Ascending aorta (tissue), 2 donors: ENCODE data around the gene LIPK. TPM values are rescaled to one million over a fixed set of nuclear protein-coding genes. Genes with fewer than 3 reads are reported as not detected.

Experiments used
- DNase-seq, 2 donors: peaks; one replicate each; pipeline ENCODE4 v3.0.0-alpha.2; 2019; ENCODE audit warnings: low spot score in 2 of 2
- H3K27ac ChIP-seq, 2 donors: fragments of 200-600 bp; sonication (generic); one replicate each; pipeline ENCODE4 v1.5.1; 2016 to 2017; ENCODE audit warnings: mild to moderate bottlenecking in 1 of 2
- H3K27me3 ChIP-seq: fragments of 200-600 bp; sonication (generic); one replicate; pipeline ENCODE4 v1.5.1; 2017
- H3K36me3 ChIP-seq, 2 donors: fragments of 200-600 bp; sonication (generic); one replicate each; pipeline ENCODE4 v1.5.1; 2016
- H3K4me1 ChIP-seq, 2 donors: fragments of 200-600 bp; sonication (generic); one replicate each; pipeline ENCODE4 v1.5.1; 2016 to 2017; ENCODE audit warnings: mild to moderate bottlenecking in 1 of 2
- H3K4me3 ChIP-seq, 2 donors: fragments of 200-600 bp; sonication (generic); one replicate each; pipeline ENCODE4 v1.5.1; 2016 to 2017; ENCODE audit warnings: mild to moderate bottlenecking in 1 of 2
- H3K9me3 ChIP-seq, 2 donors: fragments of 200-600 bp; sonication (generic); one replicate each; pipeline ENCODE4 v1.5.1; 2016
- CTCF ChIP-seq, 3 experiments: fragments of 200-600 bp in 2 of 3; fragments of 450-650 bp in 1 of 3; sonication (generic) in 2 of 3; IDR thresholded peaks; one replicate each; pipeline ENCODE4 v1.5.1; 2016 to 2019; ENCODE audit warnings: antibody characterized with exemption in 3 of 3, mild to moderate bottlenecking in 1 of 3, moderate library complexity in 1 of 3
- intact Hi-C: fragments of 100-400 bp; cut with DNase I; formaldehyde crosslinking; loops from one replicate; pipeline ENCODE4 v1.15.1; 2023
- total RNA-seq: library from RNA; depleted of rRNA; stranded (reverse); fragments of >200 nt; gene quantifications from one replicate; pipeline ENCODE4 v1.1.0, GENCODE V29; 2016

LIPK gene
- total RNA-seq, result not detected

GRCh38 chr10:88705958-88706357 lies at the start of gene LIPK:
Gene LIPK (plus strand): TSS chr10:88706249. CDS start chr10:88724544, 18,295 bp downstream.
- no peak for DNase-seq
- intact Hi-C loops, result no loop called here
- Histone ChIP-seq H3K4me1 (no peaks in the 10 kb centered on the region), H3K27ac (no peak within 1 kb of the TSS), H3K4me3 (no peak within 1 kb of the TSS), H3K9me3 (no peaks in the 10 kb centered on the region), H3K36me3 (no peaks in the 10 kb centered on the region), H3K27me3 (no peaks in the 10 kb centered on the region)
- no peak for TF ChIP-seq CTCF (IDR thresholded peaks at IDR 0.05)

- H3K9me3 ChIP-seq, result no peaks in the 10 kb centered on the region
- no peak overlapping the region for H3K4me3 ChIP-seq
- H3K36me3 ChIP-seq, result no peaks in the 10 kb centered on the region
- TF ChIP-seq CTCF (IDR thresholded peaks at IDR 0.05), result no peak
- no peak for DNase-seq
- H3K27ac ChIP-seq, result no peak overlapping the region
- intact Hi-C loops, result no loop called here
- no peaks in the 10 kb centered on the region for H3K27me3 ChIP-seq
- H3K4me1 ChIP-seq, result no peaks in the 10 kb centered on the region
Observed at GRCh38 chr10:88657901-88658300, 48.1 kb upstream of the LIPK start.

GRCh38 chr10:88659725-88660597 lies 46.1 kb upstream of the LIPK start:
- Histone ChIP-seq H3K9me3 (no peaks in the 10 kb centered on the region), H3K27ac (no peak overlapping the region), H3K4me1 (no peaks in the 10 kb centered on the region), H3K36me3 (no peaks in the 10 kb centered on the region), H3K4me3 (no peak overlapping the region), H3K27me3 (no peaks in the 10 kb centered on the region)
- TF ChIP-seq CTCF (IDR thresholded peaks at IDR 0.05), result no peak
- intact Hi-C loops, result no loop called here
- no peak for DNase-seq

- no peak for TF ChIP-seq CTCF (IDR thresholded peaks at IDR 0.05)
- Histone ChIP-seq H3K9me3 (no peaks in the 10 kb centered on the region), H3K36me3 (no peaks in the 10 kb centered on the region), H3K27me3 (no peaks in the 10 kb centered on the region), H3K27ac (no peak overlapping the region), H3K4me1 (no peaks in the 10 kb centered on the region), H3K4me3 (no peak overlapping the region)
- intact Hi-C loops, result no loop called here
- no peak for DNase-seq
Observed at GRCh38 chr10:88660598-88660884, 45.5 kb upstream of the LIPK start.

GRCh38 chr10:88661018-88661417 lies 45.0 kb upstream of the LIPK start:
- TF ChIP-seq CTCF (IDR thresholded peaks at IDR 0.05), result no peak
- no peaks in the 10 kb centered on the region for H3K36me3 ChIP-seq
- intact Hi-C loops, result no loop called here

More at GRCh38 chr10:88661018-88661417, 45.0 kb upstream of the LIPK start:
- H3K27me3 ChIP-seq, result no peaks in the 10 kb centered on the region
- no peak overlapping the region for H3K27ac ChIP-seq
- DNase-seq, result no peak
- H3K4me1 ChIP-seq, result no peaks in the 10 kb centered on the region
- no peaks in the 10 kb centered on the region for H3K9me3 ChIP-seq
- no peak overlapping the region for H3K4me3 ChIP-seq
